H9 (cell line): ENCODE measurements around the gene YDJC. TPM values are rescaled to one million over a fixed set of nuclear protein-coding genes. Genes with fewer than 3 reads are reported as not detected.
A peak's percentile ranks its signal among the peaks of the same experiment; 100 is the strongest.

Experiments used
- DNase-seq: peaks from one replicate; pipeline ENCODE4 v3.0.0-alpha.2; 2017
- H2AFZ ChIP-seq: one replicate; pipeline ENCODE4 v1.6.1; 2013; ENCODE audit warnings: mild to moderate bottlenecking, low read length, control low read depth, moderate library complexity
- H2AK5ac ChIP-seq: 2 replicates; pipeline ENCODE4 v1.6.1; 2013; ENCODE audit warnings: low read length, control low read depth, mixed read lengths; ENCODE audit not compliant: insufficient read length
- H2BK120ac ChIP-seq: one replicate; pipeline ENCODE4 v1.6.1; 2013; ENCODE audit warnings: low read depth, mild to moderate bottlenecking, low read length, control low read depth, inconsistent platforms; ENCODE audit not compliant: poor library complexity, severe bottlenecking
- H2BK12ac ChIP-seq: 2 replicates; pipeline ENCODE4 v1.6.1; 2013; ENCODE audit warnings: low read length, control low read depth, mixed read lengths, low read depth; ENCODE audit not compliant: insufficient read length
- H2BK15ac ChIP-seq: 2 replicates; pipeline ENCODE4 v1.6.1; 2013; ENCODE audit warnings: low read depth, low read length, control low read depth
- H2BK20ac ChIP-seq: one replicate; pipeline ENCODE4 v1.6.1; 2013; ENCODE audit warnings: low read depth, mild to moderate bottlenecking, low read length, control low read depth, inconsistent platforms; ENCODE audit not compliant: poor library complexity, severe bottlenecking
- H2BK5ac ChIP-seq: 2 replicates; pipeline ENCODE4 v1.6.1; 2013; ENCODE audit warnings: low read length, control low read depth, mixed read lengths; ENCODE audit not compliant: insufficient read length
- H3K14ac ChIP-seq: 2 replicates; pipeline ENCODE4 v1.6.1; 2013; ENCODE audit warnings: low read length, control low read depth; ENCODE audit not compliant: insufficient read depth
- H3K18ac ChIP-seq: 2 replicates; pipeline ENCODE4 v1.6.1; 2013; ENCODE audit warnings: low read depth, mild to moderate bottlenecking, mixed read lengths, low read length, control low read depth; ENCODE audit not compliant: insufficient read length
- H3K23ac ChIP-seq: 2 replicates; pipeline ENCODE4 v1.6.1; 2013; ENCODE audit warnings: low read length, control low read depth, mixed read lengths, low read depth; ENCODE audit not compliant: insufficient read length
- H3K23me2 ChIP-seq: 2 replicates; pipeline ENCODE4 v1.6.1; 2013; ENCODE audit warnings: low read depth, mild to moderate bottlenecking, mixed read lengths, low read length, control low read depth; ENCODE audit not compliant: insufficient read length, poor library complexity, severe bottlenecking
- H3K27ac ChIP-seq: 2 replicates; pipeline ENCODE4 v1.5.1; 2013; ENCODE audit warnings: low read length, control low read depth, mixed read lengths, low read depth; ENCODE audit not compliant: insufficient read length
- H3K27me3 ChIP-seq: 2 replicates; pipeline ENCODE4 v1.6.1; 2013; ENCODE audit warnings: low read length, control low read depth, inconsistent platforms; ENCODE audit not compliant: insufficient read depth
- H3K4ac ChIP-seq: 2 replicates; pipeline ENCODE4 v1.6.1; 2013; ENCODE audit warnings: low read depth, mild to moderate bottlenecking, control low read depth, inconsistent platforms, low read length, moderate library complexity
- H3K4me1 ChIP-seq: 2 replicates; pipeline ENCODE4 v1.6.1; 2013; ENCODE audit warnings: low read length, control low read depth, inconsistent platforms; ENCODE audit not compliant: insufficient read depth
- H3K4me2 ChIP-seq: 2 replicates; pipeline ENCODE4 v1.6.1; 2013; ENCODE audit warnings: low read length, control low read depth, mixed read lengths; ENCODE audit not compliant: insufficient read length, insufficient read depth
- H3K56ac ChIP-seq: 2 replicates; pipeline ENCODE4 v1.6.1; 2013; ENCODE audit warnings: low read depth, mild to moderate bottlenecking, mixed read lengths, low read length, control low read depth; ENCODE audit not compliant: insufficient read length
- H3K79me1 ChIP-seq: 2 replicates; pipeline ENCODE4 v1.6.1; 2013; ENCODE audit warnings: low read depth, mild to moderate bottlenecking, moderate library complexity, low read length, control low read depth, inconsistent platforms; ENCODE audit not compliant: insufficient read depth, poor library complexity, severe bottlenecking
- H3K79me2 ChIP-seq: 2 replicates; pipeline ENCODE4 v1.6.1; 2013; ENCODE audit warnings: low read length, control low read depth, inconsistent platforms; ENCODE audit not compliant: insufficient read depth
- H3K9ac ChIP-seq: 2 replicates; pipeline ENCODE4 v1.6.1; 2013; ENCODE audit warnings: low read length, control low read depth, mixed read lengths; ENCODE audit not compliant: insufficient read length; ENCODE audit errors: extremely low read depth
- H3K9me3 ChIP-seq: one replicate; pipeline ENCODE4 v1.6.1; 2013; ENCODE audit warnings: low read depth, low read length, inconsistent platforms; ENCODE audit not compliant: control insufficient read depth
- H3T11ph ChIP-seq: one replicate; pipeline ENCODE4 v1.6.1; 2013; ENCODE audit warnings: mild to moderate bottlenecking, low read length, control low read depth, inconsistent platforms
- H4K20me1 ChIP-seq: one replicate; pipeline ENCODE4 v1.6.1; 2013; ENCODE audit not compliant: control insufficient read depth, insufficient read length, insufficient read depth
- H4K5ac ChIP-seq: 2 replicates; pipeline ENCODE4 v1.6.1; 2013; ENCODE audit warnings: low read depth, mild to moderate bottlenecking, mixed read lengths, low read length, control low read depth; ENCODE audit not compliant: insufficient read length
- H4K8ac ChIP-seq: replicated peaks from 2 replicates; pipeline ENCODE4 v1.6.1; 2013; ENCODE audit warnings: low read length, control low read depth, mixed read lengths, low read depth; ENCODE audit not compliant: insufficient read length
- H4K91ac ChIP-seq: 2 replicates; pipeline ENCODE4 v1.6.1; 2013; ENCODE audit warnings: low read depth, mild to moderate bottlenecking, moderate library complexity, mixed read lengths, low read length, control low read depth; ENCODE audit not compliant: insufficient read length
- H3K27ac Mint-ChIP-seq, 3 experiments: 2 replicates in 2 of 3; 3 replicates in 1 of 3; pipeline ENCODE4 v1.8.0; 2020 to 2021; ENCODE audit warnings: mixed read lengths in 3 of 3, mild to moderate bottlenecking in 1 of 3, moderate library complexity in 1 of 3
- H3K27me3 Mint-ChIP-seq: 2 replicates; pipeline ENCODE4 v1.8.0; 2021; ENCODE audit warnings: low read depth, mild to moderate bottlenecking, moderate library complexity, mixed read lengths
- H3K36me3 Mint-ChIP-seq, 3 experiments: 2 replicates in 2 of 3; 3 replicates in 1 of 3; pipeline ENCODE4 v1.8.0; 2020 to 2021; ENCODE audit warnings: low read depth in 3 of 3, mixed read lengths in 3 of 3; ENCODE audit not compliant: insufficient read depth in 1 of 3
- H3K4me1 Mint-ChIP-seq, 2 experiments: 2 replicates each; pipeline ENCODE4 v1.8.0; 2020; ENCODE audit warnings: mixed read lengths in 2 of 2
- H3K4me3 Mint-ChIP-seq, 2 experiments: 2 replicates in 1 of 2; 3 replicates in 1 of 2; pipeline ENCODE4 v1.8.0; 2020 to 2021; ENCODE audit warnings: mild to moderate bottlenecking in 2 of 2, mixed read lengths in 2 of 2, moderate library complexity in 1 of 2
- H3K9me3 Mint-ChIP-seq, 2 experiments: 2 replicates in 1 of 2; 3 replicates in 1 of 2; pipeline ENCODE4 v1.8.0; 2020; ENCODE audit warnings: mild to moderate bottlenecking in 2 of 2, mixed read lengths in 2 of 2, moderate library complexity in 1 of 2
- WGBS: extraction: QIAGEN DNeasy Blood & Tissue Kit; methylation state at CpG from one replicate; pipeline ENCODE4 v1.1.7; 2013; ENCODE audit warnings: missing lambda C conversion rate, low lambda C conversion rate, mixed read lengths; ENCODE audit not compliant: insufficient read length; ENCODE audit errors: extremely low coverage; 5-methylcytosine and 5-hydroxymethylcytosine counted together
- total RNA-seq: library from RNA; stranded (reverse); gene quantifications from 2 replicates; pipeline ENCODE4 v1.2.1, GENCODE V29; 2021
- TF ChIP-seq, protein P1 (sequence below): fragments of 200-600 bp; sonication (generic); conservative IDR thresholded peaks from 3 replicates; pipeline ENCODE4 v1.8.0; 2021; ENCODE audit warnings: antibody characterized with exemption, mild to moderate bottlenecking

YDJC gene
- total RNA-seq, 1 experiment from 2014 or later = 30.2 TPM

DNA sequence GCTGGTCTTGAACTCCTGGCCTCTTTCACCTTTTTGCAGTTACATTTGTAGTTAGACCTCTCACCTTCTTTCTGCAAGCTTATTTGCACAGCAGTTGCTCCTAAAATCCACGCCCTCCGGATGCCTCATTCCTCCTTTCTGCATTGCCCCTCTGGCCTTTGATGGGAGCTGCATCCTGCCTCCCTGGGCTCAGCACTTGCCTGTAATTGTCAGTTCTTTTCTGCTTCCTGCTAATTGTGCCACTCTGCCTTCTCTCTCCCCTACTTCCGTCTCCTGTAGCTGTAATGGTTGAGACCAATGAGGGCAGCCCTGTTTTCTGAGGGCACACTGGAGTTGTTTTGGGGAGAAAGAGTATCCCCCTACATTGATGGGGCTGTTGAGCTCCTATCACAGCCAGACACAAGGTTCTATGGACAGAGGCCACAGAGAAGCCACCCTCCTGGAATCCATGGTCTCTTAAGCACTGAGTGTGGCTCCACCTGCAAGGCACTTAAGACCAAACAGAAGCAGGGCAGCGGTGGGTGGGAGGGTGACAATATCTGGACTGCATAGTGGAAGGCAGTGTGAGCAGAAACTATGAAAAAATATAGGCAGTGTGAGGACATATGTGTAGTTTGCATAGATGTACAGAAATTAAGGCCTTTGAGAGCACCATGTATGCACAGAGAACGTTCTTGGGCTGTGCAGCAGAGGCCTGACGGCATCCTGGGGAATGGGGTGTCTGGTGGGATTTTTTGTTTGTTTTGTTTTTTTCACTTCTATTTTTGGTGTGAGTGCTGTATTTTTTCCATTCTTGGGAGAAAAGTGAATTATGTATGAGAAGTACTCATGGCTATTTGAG is 30.5 kb downstream of the YDJC start:
- peak overlapping the region in 2 of 3 experiments; percentile 26 to 44; a peak in 4 of 7 replicates for H3K27ac Mint-ChIP-seq
- Histone ChIP-seq H3K79me1 (peaks cover 14% of the 10 kb centered on the region), H3K23me2 (peaks cover 3% of the 10 kb centered on the region), H3T11ph (no peak overlapping the region), H3K27me3 (no peaks in the 10 kb centered on the region), H2BK20ac (no peak overlapping the region), H3K14ac (no peak overlapping the region), H4K5ac (no peak overlapping the region), H2AK5ac (no peak overlapping the region), H3K4ac (no peak overlapping the region), H3K9me3 (no peaks in the 10 kb centered on the region), H2BK15ac (no peak overlapping the region), H4K20me1 (peaks cover 5% of the 10 kb centered on the region), H4K8ac (no peak overlapping the region), H2BK120ac (no peak overlapping the region), H3K56ac (no peak overlapping the region), H3K4me1 (no peaks in the 10 kb centered on the region), H3K9ac (peak overlapping the region; percentile 20), H3K79me2 (peaks cover 19% of the 10 kb centered on the region; the same call in 1 of the 2 replicates), H3K18ac (no peak overlapping the region), H2AFZ (no peak overlapping the region), H3K27ac (no peak overlapping the region), H2BK12ac (no peak overlapping the region), H2BK5ac (no peak overlapping the region), H4K91ac (no peak overlapping the region), H3K4me2 (no peak overlapping the region), H3K23ac (no peak overlapping the region)
- no CpG with 5 or more reads among the region's 6 CpGs for whole genome bisulfite sequencing
- H3K36me3 Mint-ChIP-seq = peaks cover 17 to 38% (median 36%) of the 10 kb centered on the region in 3 experiments; a peak in 6 of 7 replicates
- peaks cover 3 to 8% of the 10 kb centered on the region in 2 experiments for H3K4me1 Mint-ChIP-seq
- no peak overlapping the region for H3K4me3 Mint-ChIP-seq
- no peaks in the 10 kb centered on the region for H3K9me3 Mint-ChIP-seq
- TF ChIP-seq, protein P1, sequence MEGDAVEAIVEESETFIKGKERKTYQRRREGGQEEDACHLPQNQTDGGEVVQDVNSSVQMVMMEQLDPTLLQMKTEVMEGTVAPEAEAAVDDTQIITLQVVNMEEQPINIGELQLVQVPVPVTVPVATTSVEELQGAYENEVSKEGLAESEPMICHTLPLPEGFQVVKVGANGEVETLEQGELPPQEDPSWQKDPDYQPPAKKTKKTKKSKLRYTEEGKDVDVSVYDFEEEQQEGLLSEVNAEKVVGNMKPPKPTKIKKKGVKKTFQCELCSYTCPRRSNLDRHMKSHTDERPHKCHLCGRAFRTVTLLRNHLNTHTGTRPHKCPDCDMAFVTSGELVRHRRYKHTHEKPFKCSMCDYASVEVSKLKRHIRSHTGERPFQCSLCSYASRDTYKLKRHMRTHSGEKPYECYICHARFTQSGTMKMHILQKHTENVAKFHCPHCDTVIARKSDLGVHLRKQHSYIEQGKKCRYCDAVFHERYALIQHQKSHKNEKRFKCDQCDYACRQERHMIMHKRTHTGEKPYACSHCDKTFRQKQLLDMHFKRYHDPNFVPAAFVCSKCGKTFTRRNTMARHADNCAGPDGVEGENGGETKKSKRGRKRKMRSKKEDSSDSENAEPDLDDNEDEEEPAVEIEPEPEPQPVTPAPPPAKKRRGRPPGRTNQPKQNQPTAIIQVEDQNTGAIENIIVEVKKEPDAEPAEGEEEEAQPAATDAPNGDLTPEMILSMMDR = no peak
- no peaks in the 10 kb centered on the region for H3K27me3 Mint-ChIP-seq
- DNase-seq = peak; percentile 55
